CD4-positive, CD25-positive, alpha-beta regulatory T cell (primary cell): ENCODE data around the gene MCMBP. TPM values are rescaled to one million over a fixed set of nuclear protein-coding genes. Genes with fewer than 3 reads are reported as not detected.
A peak's percentile ranks its signal among the peaks of the same experiment; 100 is the strongest.
"Not testable (repeated sequence)": the region's sequence is repeated elsewhere in the genome, so short reads cannot be mapped to it uniquely, and the experiment has no call there.

Source experiments
- ATAC-seq, 2 donors: fragments of 150-1000 bp; cut with Tn5 transposase; one replicate each; pipeline ENCODE4 v1.10.0; 2021; ENCODE audit warnings: low read depth in 2 of 2, moderate number of reproducible peaks in 2 of 2, moderate library complexity in 1 of 2
- DNase-seq, 3 donors: peaks; one replicate each; pipeline versions ENCODE4 v3.0.0 to v3.0.0-alpha.2; 2012 to 2022; ENCODE audit warnings: mixed read lengths in 1 of 3
- H3K27ac ChIP-seq: one replicate; pipeline ENCODE4 v1.7.0; 2013; ENCODE audit warnings: mild to moderate bottlenecking, low read length; ENCODE audit not compliant: insufficient read depth, poor library complexity, severe bottlenecking
- H3K27me3 ChIP-seq: one replicate; pipeline ENCODE4 v1.7.0; 2013; ENCODE audit warnings: low read length; ENCODE audit not compliant: control insufficient read depth, insufficient read depth
- H3K36me3 ChIP-seq: one replicate; pipeline ENCODE4 v1.7.0; 2013; ENCODE audit warnings: mild to moderate bottlenecking, low read length, moderate library complexity; ENCODE audit not compliant: control insufficient read depth, insufficient read depth
- H3K4me1 ChIP-seq: 2 replicates; pipeline ENCODE4 v1.7.0; 2013; ENCODE audit warnings: mild to moderate bottlenecking, low read length; ENCODE audit not compliant: insufficient read depth, control insufficient read depth, poor library complexity, severe bottlenecking
- H3K4me3 ChIP-seq: one replicate; pipeline ENCODE4 v1.7.0; 2013; ENCODE audit warnings: low read depth, mild to moderate bottlenecking, low read length, moderate library complexity
- H3K9me3 ChIP-seq, 2 experiments: 1 replicate in 1 of 2; 2 replicates in 1 of 2; pipeline ENCODE4 v1.7.0; 2013; ENCODE audit warnings: low read length in 2 of 2, mild to moderate bottlenecking in 1 of 2, moderate library complexity in 1 of 2; ENCODE audit not compliant: control insufficient read depth in 2 of 2
- H3K27ac Mint-ChIP-seq, 3 donors: one replicate each; pipeline ENCODE4 v1.8.0; 2020 to 2022; ENCODE audit warnings: mild to moderate bottlenecking in 3 of 3, mixed read lengths in 3 of 3, moderate library complexity in 2 of 3
- H3K27me3 Mint-ChIP-seq: one replicate; pipeline ENCODE4 v1.8.0; 2022; ENCODE audit warnings: mild to moderate bottlenecking, mixed read lengths
- H3K36me3 Mint-ChIP-seq: one replicate; pipeline ENCODE4 v1.8.0; 2020; ENCODE audit warnings: mixed read lengths
- H3K4me1 Mint-ChIP-seq, 4 donors: one replicate each; pipeline ENCODE4 v1.8.0; 2020 to 2022; ENCODE audit warnings: mixed read lengths in 4 of 4, mild to moderate bottlenecking in 1 of 4
- H3K4me3 Mint-ChIP-seq, 4 donors: one replicate each; pipeline ENCODE4 v1.8.0; 2020 to 2022; ENCODE audit warnings: mild to moderate bottlenecking in 4 of 4, mixed read lengths in 4 of 4, moderate library complexity in 3 of 4
- H3K9me3 Mint-ChIP-seq, 7 donors: one replicate each; pipeline ENCODE4 v1.8.0; 2020 to 2022; ENCODE audit warnings: mixed read lengths in 7 of 7, mild to moderate bottlenecking in 3 of 7, moderate library complexity in 2 of 7
- polyA plus RNA-seq, 4 donors: library from polyadenylated mRNA; unstranded; fragments of 300-500 nt; fragmentation: Illumina TruSeq; gene quantifications; one replicate each; pipeline ENCODE4 v1.2.3, GENCODE V29; 2021
- total RNA-seq: library from RNA; stranded (reverse); gene quantifications from one replicate; pipeline ENCODE4 v1.2.3, GENCODE V29; 2022

MCMBP gene
- total and polyA plus RNA-seq, 5 donors from 2014 or later: 36.1 to 69.6 (median 64.2) TPM

DNA sequence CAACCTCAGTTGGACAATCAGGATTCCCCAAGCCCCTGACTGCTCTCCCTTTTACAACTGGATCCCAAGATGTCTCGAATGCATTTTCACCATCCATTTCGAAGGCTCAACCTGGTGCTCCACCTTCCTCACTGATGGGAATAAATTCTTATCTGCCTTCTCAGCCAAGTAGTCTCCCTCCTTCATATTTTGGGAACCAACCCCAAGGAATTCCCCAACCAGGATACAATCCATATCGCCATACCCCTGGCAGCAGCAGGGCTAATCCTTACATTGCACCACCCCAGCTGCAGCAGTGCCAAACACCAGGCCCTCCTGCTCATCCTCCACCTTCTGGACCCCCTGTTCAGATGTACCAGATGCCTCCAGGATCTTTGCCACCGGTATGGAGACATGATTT, 25.9 kb upstream of the MCMBP start:
- H3K4me1 Mint-ChIP-seq: peaks cover 40 to 66% (median 55%) of the 10 kb centered on the region in 4 donors
- H3K4me3 Mint-ChIP-seq: peak overlapping the region in 2 of 4 donors; percentile 15 to 46
- no peaks in the 10 kb centered on the region for H3K27me3 Mint-ChIP-seq
- no peaks in the 10 kb centered on the region for H3K9me3 Mint-ChIP-seq
- H3K36me3 Mint-ChIP-seq: peaks cover 26% of the 10 kb centered on the region
- Histone ChIP-seq H3K27ac (no peak overlapping the region), H3K27me3 (no peaks in the 10 kb centered on the region), H3K4me1 (peaks cover 13% of the 10 kb centered on the region), H3K9me3 (no peaks in the 10 kb centered on the region), H3K4me3 (no peak overlapping the region), H3K36me3 (peaks cover 32% of the 10 kb centered on the region)
- DNase-seq (no peak), ATAC-seq (no peak)
- peak overlapping the region; percentile 49 to 72 (median 58) for H3K27ac Mint-ChIP-seq

DNA sequence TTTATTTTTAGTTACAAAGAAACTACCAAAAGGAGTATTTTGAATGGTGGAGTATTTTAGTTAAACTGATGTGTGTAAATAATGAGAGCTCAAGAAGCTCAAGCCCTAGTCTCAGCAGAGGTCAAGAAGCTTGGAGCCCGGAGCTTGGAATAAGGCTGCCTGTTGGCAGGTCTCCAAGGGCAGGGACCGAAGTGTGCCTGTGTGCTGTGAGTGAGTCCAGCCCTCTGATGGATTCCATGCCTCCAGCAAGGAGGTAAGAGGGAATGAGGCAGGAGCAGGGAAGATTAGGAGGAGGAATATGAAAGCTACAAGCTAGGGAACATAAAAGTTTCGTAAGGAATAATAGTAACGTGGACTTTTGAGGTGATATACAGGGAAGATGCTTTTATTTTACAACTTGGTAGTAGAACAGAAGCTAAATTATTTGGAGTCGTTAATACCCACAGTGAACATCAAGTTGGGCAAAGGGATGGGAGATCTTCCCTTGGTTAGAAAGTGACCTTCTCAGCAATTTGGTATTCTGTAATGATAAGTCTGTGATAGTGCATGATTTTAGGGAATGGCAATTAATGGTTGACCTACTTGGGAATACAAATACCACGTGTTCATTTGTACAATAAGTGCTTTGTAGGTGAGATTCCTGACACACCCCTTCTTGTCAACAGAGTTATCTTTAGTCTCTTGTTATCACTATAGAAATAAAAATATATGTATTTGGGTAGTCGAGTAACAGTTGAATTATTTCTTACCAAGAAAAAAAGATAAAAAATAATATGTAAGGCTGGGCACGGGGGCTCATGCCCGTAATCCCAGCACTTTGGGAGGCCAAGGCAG, 24.5 kb upstream of the MCMBP start:
- peak overlapping the region in 1 of 3 donors; percentile 3 for H3K27ac Mint-ChIP-seq
- peaks cover 23% of the 10 kb centered on the region for H3K4me1 ChIP-seq
- H3K4me3 Mint-ChIP-seq: no peak overlapping the region
- H3K36me3 Mint-ChIP-seq: peaks cover 20% of the 10 kb centered on the region
- no peak for ATAC-seq
- H3K9me3 ChIP-seq: no peaks in the 10 kb centered on the region
- H3K27me3 ChIP-seq: no peaks in the 10 kb centered on the region
- H3K9me3 Mint-ChIP-seq: no peaks in the 10 kb centered on the region
- H3K27ac ChIP-seq: no peak overlapping the region
- DNase-seq: no peak
- H3K4me3 ChIP-seq: no peak overlapping the region
- peaks cover 3% of the 10 kb centered on the region for H3K27me3 Mint-ChIP-seq
- peaks cover 45 to 75% (median 58%) of the 10 kb centered on the region in 4 donors for H3K4me1 Mint-ChIP-seq
- peaks cover 18% of the 10 kb centered on the region for H3K36me3 ChIP-seq

DNA sequence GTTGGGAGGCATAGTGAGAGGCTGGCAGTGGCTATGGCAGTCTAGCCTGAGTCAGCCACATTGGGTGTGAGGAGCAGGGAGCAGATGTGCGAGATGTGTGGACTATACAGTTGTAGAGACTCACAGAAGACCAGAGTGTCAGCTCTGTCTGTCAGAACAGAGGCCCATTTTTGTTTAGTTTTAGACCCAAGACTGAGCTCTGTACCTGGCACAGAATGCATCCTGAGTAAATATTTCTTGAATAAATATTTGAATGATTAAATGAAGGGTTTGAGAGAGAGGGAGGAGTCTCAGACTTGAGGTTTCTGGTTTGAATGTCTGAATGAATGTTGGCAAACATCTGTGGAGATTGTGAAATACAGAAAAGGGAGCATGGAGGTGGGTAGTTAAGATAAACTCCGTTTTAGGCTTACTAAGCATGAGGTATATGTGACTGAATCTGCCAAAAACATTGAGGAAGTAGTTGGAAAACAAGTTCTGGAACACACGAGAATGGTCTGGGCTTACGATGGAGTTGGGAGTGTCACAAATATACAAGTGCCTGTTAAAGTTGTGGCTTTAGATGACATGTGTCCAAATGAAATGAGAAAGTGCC, 23.5 kb upstream of the MCMBP start:
- Mint-ChIP-seq H3K9me3 (no peaks in the 10 kb centered on the region), H3K4me1 (peaks cover 46 to 76% (median 60%) of the 10 kb centered on the region in 4 donors), H3K4me3 (peak overlapping the region in 2 of 4 donors; percentile 64 to 99), H3K27ac (peak overlapping the region; percentile 32 to 98 (median 96)), H3K36me3 (peaks cover 20% of the 10 kb centered on the region), H3K27me3 (peaks cover 4% of the 10 kb centered on the region)
- no peaks in the 10 kb centered on the region for H3K9me3 ChIP-seq
- ATAC-seq: no peak
- peaks cover 25% of the 10 kb centered on the region for H3K4me1 ChIP-seq
- H3K27ac ChIP-seq: no peak overlapping the region
- no peak overlapping the region for H3K4me3 ChIP-seq
- no peaks in the 10 kb centered on the region for H3K27me3 ChIP-seq
- H3K36me3 ChIP-seq: peaks cover 16% of the 10 kb centered on the region
- DNase-seq: no peak

DNA sequence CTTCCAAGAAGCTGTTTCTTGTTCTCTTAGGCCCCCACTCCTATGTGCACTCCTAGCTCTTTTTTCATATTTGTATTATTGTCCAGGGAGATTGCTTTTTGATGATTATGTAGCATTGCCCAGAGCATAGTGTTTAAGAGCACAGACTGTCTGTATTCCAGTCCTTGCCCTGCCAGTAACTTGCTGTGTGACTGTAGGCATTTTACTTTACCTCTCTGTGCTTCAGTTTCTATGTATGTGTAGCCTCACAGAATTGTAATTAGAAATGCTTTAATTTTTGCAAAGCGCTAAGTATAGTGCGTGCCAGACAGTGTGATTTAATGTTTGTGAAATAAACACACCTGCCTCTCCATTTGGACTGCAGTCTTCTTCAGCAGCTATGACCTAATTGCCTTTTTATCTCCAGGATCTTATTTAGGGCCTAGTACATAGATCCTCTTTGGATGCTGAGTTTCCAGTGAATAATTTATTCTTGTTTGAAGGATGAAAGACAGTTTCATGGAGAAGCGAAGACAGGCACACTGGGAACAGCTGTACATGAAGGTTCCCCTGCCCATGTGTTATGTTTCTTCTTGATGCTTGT, 21.3 kb upstream of the MCMBP start:
- H3K4me3 Mint-ChIP-seq: peak overlapping the region; percentile 94 to 99 (median 98)
- peaks cover 41 to 63% (median 55%) of the 10 kb centered on the region in 4 donors for H3K4me1 Mint-ChIP-seq
- Histone ChIP-seq H3K4me3 (peak overlapping the region; percentile 38), H3K4me1 (peaks cover 25% of the 10 kb centered on the region), H3K9me3 (no peaks in the 10 kb centered on the region), H3K27me3 (no peaks in the 10 kb centered on the region), H3K27ac (no peak overlapping the region), H3K36me3 (peaks cover 8% of the 10 kb centered on the region)
- peaks cover 13% of the 10 kb centered on the region for H3K36me3 Mint-ChIP-seq
- peak overlapping the region; percentile 66 to 99 (median 98) for H3K27ac Mint-ChIP-seq
- DNase-seq: no peak
- H3K27me3 Mint-ChIP-seq: peaks cover 4% of the 10 kb centered on the region
- no peaks in the 10 kb centered on the region for H3K9me3 Mint-ChIP-seq
- no peak for ATAC-seq

DNA sequence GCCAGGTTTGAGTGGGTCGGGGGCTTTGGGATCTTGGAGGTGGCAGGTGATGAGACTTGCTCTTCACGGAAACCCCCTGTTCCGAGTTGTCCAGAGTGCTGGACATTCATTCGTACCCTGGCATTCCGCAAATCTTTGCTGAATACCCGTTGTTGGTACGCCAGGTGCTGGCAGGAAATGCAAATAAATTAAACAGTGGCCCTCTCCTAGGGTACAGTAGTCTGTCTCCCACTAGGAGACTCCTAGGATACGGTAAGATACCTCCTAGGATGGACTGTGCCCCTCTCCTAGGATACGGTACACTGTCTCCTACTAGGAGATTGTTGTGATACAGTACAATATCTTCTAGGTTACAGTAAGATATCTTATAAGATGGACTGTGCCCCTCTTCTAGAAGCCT, 20.4 kb upstream of the MCMBP start:
- H3K4me3 Mint-ChIP-seq: peak overlapping the region; percentile 94 to 99 (median 98)
- H3K4me3 ChIP-seq: peak overlapping the region; percentile 99
- no peak for ATAC-seq

DNA sequence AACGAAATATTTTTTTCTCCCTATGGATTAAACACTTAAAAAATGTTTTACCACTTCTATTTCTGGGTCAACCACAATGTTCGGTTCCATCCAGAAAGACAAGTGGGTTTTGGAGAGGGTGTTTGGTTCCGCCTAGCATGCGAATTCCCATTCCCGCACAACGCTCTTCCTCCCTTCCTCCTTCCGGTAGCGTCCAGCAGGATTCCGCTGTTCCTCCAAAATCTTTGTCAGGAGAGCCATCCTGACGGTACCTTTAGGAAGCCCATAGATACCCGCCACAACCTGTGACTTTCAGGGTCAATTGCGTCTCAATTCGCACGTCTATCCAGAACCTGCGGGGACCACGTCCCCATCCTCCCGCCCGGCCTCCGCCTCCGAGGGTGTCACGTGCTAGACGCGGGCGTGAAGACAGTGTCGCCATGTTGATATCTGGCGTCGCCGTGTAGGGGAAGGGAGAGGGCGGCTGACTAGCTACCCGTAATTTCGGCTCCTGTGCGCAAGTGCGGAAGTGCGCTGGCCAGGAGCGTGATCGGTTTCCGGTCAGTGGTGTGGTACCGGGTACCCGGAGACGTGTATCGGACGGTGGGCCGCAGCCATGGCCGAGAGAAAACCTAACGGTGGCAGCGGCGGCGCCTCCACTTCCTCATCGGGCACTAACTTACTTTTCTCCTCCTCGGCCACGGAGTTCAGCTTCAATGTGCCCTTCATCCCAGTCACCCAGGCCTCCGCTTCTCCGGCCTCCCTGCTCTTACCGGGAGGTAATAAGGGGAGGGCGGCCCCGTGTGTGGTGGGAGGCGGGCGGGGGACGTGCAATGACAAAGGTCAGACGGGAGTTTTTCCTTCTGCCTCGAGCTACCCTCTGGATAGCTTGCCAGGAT, 19.8 kb upstream of the MCMBP start, which contains the start of gene SEC23IP:
SEC23IP (plus strand) TSS at position 543 of the 878 bp plus-strand sequence; CDS start at position 596, 53 bp downstream.
- Histone ChIP-seq H3K27me3 (no peaks in the 10 kb centered on the region), H3K27ac (peak within 1 kb of the TSS; percentile 94), H3K9me3 (no peaks in the 10 kb centered on the region), H3K36me3 (no peaks in the 10 kb centered on the region), H3K4me1 (peaks cover 21% of the 10 kb centered on the region), H3K4me3 (peak within 1 kb of the TSS; percentile 99)
- Mint-ChIP-seq H3K4me3 (peak within 1 kb of the TSS; percentile 94 to 99 (median 98)), H3K27me3 (peaks cover 4% of the 10 kb centered on the region), H3K36me3 (peaks cover 7% of the 10 kb centered on the region), H3K4me1 (peaks cover 34 to 53% (median 45%) of the 10 kb centered on the region in 4 donors), H3K27ac (peak within 1 kb of the TSS; percentile 98 to 99 (median 99)), H3K9me3 (no peaks in the 10 kb centered on the region)
- peak; percentile 99 for ATAC-seq
- DNase-seq: peak; percentile 85 to 96 (median 87)

More for the DNA sequence above, 20.4 kb upstream of the MCMBP start:
- Histone ChIP-seq H3K27me3 (no peaks in the 10 kb centered on the region), H3K9me3 (no peaks in the 10 kb centered on the region), H3K27ac (peak overlapping the region; percentile 94), H3K36me3 (no peaks in the 10 kb centered on the region), H3K4me1 (peaks cover 21% of the 10 kb centered on the region)
- Mint-ChIP-seq H3K27ac (peak overlapping the region; percentile 98 to 99 (median 99)), H3K9me3 (no peaks in the 10 kb centered on the region), H3K36me3 (peaks cover 7% of the 10 kb centered on the region), H3K4me1 (peaks cover 35 to 55% (median 47%) of the 10 kb centered on the region in 4 donors), H3K27me3 (peaks cover 4% of the 10 kb centered on the region)
- DNase-seq: no peak

DNA sequence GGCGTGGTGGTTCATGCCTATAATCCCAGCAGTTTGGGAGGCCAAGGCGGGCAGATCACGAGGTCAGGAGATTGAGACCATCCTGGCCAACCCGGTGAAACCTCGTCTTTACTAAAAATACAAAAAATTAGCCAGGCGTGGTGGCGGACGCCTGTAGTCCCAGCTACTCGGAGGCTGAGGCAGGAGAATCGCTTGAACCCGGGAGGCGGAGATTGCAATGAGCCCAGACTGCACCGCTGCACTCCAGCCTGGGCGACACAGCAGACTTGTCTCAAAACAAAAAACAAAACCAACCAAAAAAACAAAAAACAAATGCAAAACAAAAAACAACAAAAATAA, 19.2 kb upstream of the MCMBP start:
- Histone ChIP-seq H3K4me3 (peak overlapping the region; percentile 99), H3K4me1 (peaks cover 21% of the 10 kb centered on the region)
- H3K36me3 Mint-ChIP-seq, H3K9me3 ChIP-seq, H3K9me3 Mint-ChIP-seq, H3K27me3 Mint-ChIP-seq, H3K36me3 ChIP-seq, ATAC-seq, H3K27ac ChIP-seq, H3K27me3 ChIP-seq, DNase-seq: not testable (repeated sequence)
- Mint-ChIP-seq H3K27ac (peak overlapping the region; percentile 98 to 99 (median 99)), H3K4me3 (peak overlapping the region; percentile 94 to 99 (median 98)), H3K4me1 (peaks cover 28 to 47% (median 39%) of the 10 kb centered on the region in 4 donors)
